PC-9 (cell line): ENCODE results near the gene SCRN2.

Experiments used
- CTCF ChIP-seq: fragments of 200-600 bp; sonication (generic); conservative IDR thresholded peaks from 2 replicates; pipeline ENCODE4 v1.6.1; 2017; ENCODE audit warnings: mixed run types, antibody characterized with exemption, mild to moderate bottlenecking, moderate library complexity
- EZH2 ChIP-seq: fragments of 200-600 bp; sonication (generic); IDR thresholded peaks from 2 replicates; pipeline ENCODE4 v1.8.0; 2017; ENCODE audit warnings: antibody characterized with exemption, low read depth

GRCh38 chr17:47801176-47801765, 39.8 kb downstream of the SCRN2 start:
- TF ChIP-seq CTCF, result no peak
- no peak for TF ChIP-seq EZH2
